ENCODE measurements around the gene GNPDA2.

The GNPDA2 gene

GRCh38 chr4:44725166-44725565, 1.2 kb downstream of the GNPDA2 start:
- Mint-ChIP-seq H3K36me3 (no peaks in the 10 kb centered on the region), H3K27ac (peak overlapping the region; percentile 82), H3K27me3 (no peaks in the 10 kb centered on the region), H3K4me3 (peak overlapping the region; percentile 95), H3K9me3 (no peaks in the 10 kb centered on the region), H3K4me1 (peaks cover 33% of the 10 kb centered on the region)
- no peak for DNase-seq (ENCODE audit: low spot score in 2 of 2)
- no peak for ATAC-seq (ENCODE audit: low read depth)

- no peak for DNase-seq (ENCODE audit: low spot score in 2 of 2)
- peaks cover 29% of the 10 kb centered on the region for H3K4me1 Mint-ChIP-seq
- no peaks in the 10 kb centered on the region for H3K36me3 Mint-ChIP-seq
- H3K27ac Mint-ChIP-seq, result no peak overlapping the region
- no peaks in the 10 kb centered on the region for H3K9me3 Mint-ChIP-seq
- no peaks in the 10 kb centered on the region for H3K27me3 Mint-ChIP-seq
- ATAC-seq (ENCODE audit: low read depth), result no peak
- H3K4me3 Mint-ChIP-seq, result no peak overlapping the region
These were observed 4.4 kb downstream of the GNPDA2 start for GRCh38 chr4:44722001-44722400.

GRCh38 chr4:44720371-44720770, 6.0 kb downstream of the GNPDA2 start:
- Mint-ChIP-seq H3K9me3 (no peaks in the 10 kb centered on the region), H3K4me1 (peaks cover 20% of the 10 kb centered on the region), H3K36me3 (no peaks in the 10 kb centered on the region), H3K4me3 (no peak overlapping the region), H3K27ac (no peak overlapping the region), H3K27me3 (no peaks in the 10 kb centered on the region)
- ATAC-seq (ENCODE audit: low read depth) (no peak), DNase-seq (ENCODE audit: low spot score in 2 of 2) (no peak)

- H3K9me3 Mint-ChIP-seq, result no peaks in the 10 kb centered on the region
- ATAC-seq (ENCODE audit: low read depth) (no peak), DNase-seq (ENCODE audit: low spot score in 2 of 2) (no peak)
- no peak overlapping the region for H3K4me3 Mint-ChIP-seq
- peaks cover 6% of the 10 kb centered on the region for H3K36me3 Mint-ChIP-seq
- peaks cover 8% of the 10 kb centered on the region for H3K4me1 Mint-ChIP-seq
- H3K27ac Mint-ChIP-seq, result no peak overlapping the region
- no peaks in the 10 kb centered on the region for H3K27me3 Mint-ChIP-seq
These were observed 9.8 kb downstream of the GNPDA2 start for GRCh38 chr4:44716597-44716996.

GRCh38 chr4:44713125-44713524, 13.2 kb downstream of the GNPDA2 start:
- no peaks in the 10 kb centered on the region for H3K9me3 Mint-ChIP-seq
- no peak overlapping the region for H3K4me3 Mint-ChIP-seq
- ATAC-seq (ENCODE audit: low read depth), result no peak
- no peaks in the 10 kb centered on the region for H3K27me3 Mint-ChIP-seq
- no peak for DNase-seq (ENCODE audit: low spot score in 2 of 2)
- H3K27ac Mint-ChIP-seq, result no peak overlapping the region
- H3K36me3 Mint-ChIP-seq, result peaks cover 9% of the 10 kb centered on the region
- no peaks in the 10 kb centered on the region for H3K4me1 Mint-ChIP-seq

- ATAC-seq (ENCODE audit: low read depth) (no peak), DNase-seq (ENCODE audit: low spot score in 2 of 2) (no peak)
- no peaks in the 10 kb centered on the region for H3K4me1 Mint-ChIP-seq
- no peaks in the 10 kb centered on the region for H3K27me3 Mint-ChIP-seq
- no peaks in the 10 kb centered on the region for H3K9me3 Mint-ChIP-seq
- no peak overlapping the region for H3K4me3 Mint-ChIP-seq
- no peak overlapping the region for H3K27ac Mint-ChIP-seq
- H3K36me3 Mint-ChIP-seq, result peaks cover 11% of the 10 kb centered on the region
These were observed 21.7 kb downstream of the GNPDA2 start for GRCh38 chr4:44704673-44705072.

GRCh38 chr4:44701037-44701436, 25.3 kb downstream of the GNPDA2 start:
- Mint-ChIP-seq H3K4me3 (no peak overlapping the region), H3K27me3 (no peaks in the 10 kb centered on the region), H3K9me3 (no peaks in the 10 kb centered on the region), H3K36me3 (peaks cover 16% of the 10 kb centered on the region), H3K27ac (peak overlapping the region; percentile 50), H3K4me1 (no peaks in the 10 kb centered on the region)
- ATAC-seq (ENCODE audit: low read depth), result no peak
- DNase-seq (ENCODE audit: low spot score in 2 of 2), result no peak

- Mint-ChIP-seq H3K27me3 (no peaks in the 10 kb centered on the region), H3K4me3 (no peak overlapping the region), H3K4me1 (no peaks in the 10 kb centered on the region), H3K9me3 (no peaks in the 10 kb centered on the region), H3K36me3 (peaks cover 17% of the 10 kb centered on the region), H3K27ac (peak overlapping the region; percentile 8)
- ATAC-seq (ENCODE audit: low read depth) (no peak), DNase-seq (ENCODE audit: low spot score in 2 of 2) (no peak)
These were observed 25.9 kb downstream of the GNPDA2 start for GRCh38 chr4:44700427-44700826.

- ATAC-seq (ENCODE audit: low read depth), result no peak
- H3K27ac Mint-ChIP-seq, result no peak overlapping the region
- no peak for DNase-seq (ENCODE audit: low spot score in 2 of 2)
- no peaks in the 10 kb centered on the region for H3K9me3 Mint-ChIP-seq
- no peak overlapping the region for H3K4me3 Mint-ChIP-seq
- peaks cover 14% of the 10 kb centered on the region for H3K36me3 Mint-ChIP-seq
- no peaks in the 10 kb centered on the region for H3K27me3 Mint-ChIP-seq
- peaks cover 6% of the 10 kb centered on the region for H3K4me1 Mint-ChIP-seq
These were observed 41.7 kb downstream of the GNPDA2 start for GRCh38 chr4:44684648-44685047.

GRCh38 chr4:44679060-44679459, 47.3 kb downstream of the GNPDA2 start:
- Mint-ChIP-seq H3K9me3 (no peaks in the 10 kb centered on the region), H3K27me3 (no peaks in the 10 kb centered on the region), H3K4me1 (peaks cover 14% of the 10 kb centered on the region), H3K4me3 (peak overlapping the region; percentile 97), H3K36me3 (peaks cover 4% of the 10 kb centered on the region), H3K27ac (peak overlapping the region; percentile 99)
- ATAC-seq (ENCODE audit: low read depth) (no peak), DNase-seq (ENCODE audit: low spot score in 2 of 2) (no peak)

GRCh38 chr4:44678094-44679041, 48.0 kb downstream of the GNPDA2 start, which contains the start of gene GUF1:
GUF1 (plus strand) TSS chr4:44678420; CDS start chr4:44678623, 203 bp downstream.
- no peaks in the 10 kb centered on the region for H3K27me3 Mint-ChIP-seq
- DNase-seq (ENCODE audit: low spot score in 2 of 2) (peak; percentile 82 to 86), ATAC-seq (ENCODE audit: low read depth) (peak; percentile 90)
- H3K27ac Mint-ChIP-seq, result peak within 1 kb of the TSS; percentile 99
- peak within 1 kb of the TSS; percentile 97 for H3K4me3 Mint-ChIP-seq
- H3K4me1 Mint-ChIP-seq, result peaks cover 14% of the 10 kb centered on the region
- peaks cover 2% of the 10 kb centered on the region for H3K36me3 Mint-ChIP-seq
- H3K9me3 Mint-ChIP-seq, result no peaks in the 10 kb centered on the region

GRCh38 chr4:44675366-44675765, 51.0 kb downstream of the GNPDA2 start:
- no peaks in the 10 kb centered on the region for H3K9me3 Mint-ChIP-seq
- no peaks in the 10 kb centered on the region for H3K36me3 Mint-ChIP-seq
- no peaks in the 10 kb centered on the region for H3K27me3 Mint-ChIP-seq
- DNase-seq (ENCODE audit: low spot score in 2 of 2) (no peak), ATAC-seq (ENCODE audit: low read depth) (no peak)
- no peak overlapping the region for H3K27ac Mint-ChIP-seq
- no peak overlapping the region for H3K4me3 Mint-ChIP-seq
- H3K4me1 Mint-ChIP-seq, result peaks cover 8% of the 10 kb centered on the region

GRCh38 chr4:44674471-44674870, 51.9 kb downstream of the GNPDA2 start:
- H3K27me3 Mint-ChIP-seq, result no peaks in the 10 kb centered on the region
- H3K9me3 Mint-ChIP-seq, result no peaks in the 10 kb centered on the region
- H3K27ac Mint-ChIP-seq, result no peak overlapping the region
- H3K4me1 Mint-ChIP-seq, result peaks cover 8% of the 10 kb centered on the region
- H3K4me3 Mint-ChIP-seq, result no peak overlapping the region
- DNase-seq (ENCODE audit: low spot score in 2 of 2), result no peak
- no peaks in the 10 kb centered on the region for H3K36me3 Mint-ChIP-seq
- no peak for ATAC-seq (ENCODE audit: low read depth)

GRCh38 chr4:44671636-44672035, 54.7 kb downstream of the GNPDA2 start:
- Mint-ChIP-seq H3K36me3 (no peaks in the 10 kb centered on the region), H3K9me3 (no peaks in the 10 kb centered on the region), H3K4me3 (no peak overlapping the region), H3K27me3 (peaks cover 6% of the 10 kb centered on the region), H3K27ac (no peak overlapping the region), H3K4me1 (no peaks in the 10 kb centered on the region)
- DNase-seq (ENCODE audit: low spot score in 2 of 2) (no peak), ATAC-seq (ENCODE audit: low read depth) (no peak)

All from memory B cell (primary cell).